ENCODE measurements around the gene CATSPER3.
"Not testable (repeated sequence)": the region's sequence is repeated elsewhere in the genome, so short reads cannot be mapped to it uniquely, and the experiment has no call there.

Gene CATSPER3

GRCh38 chr5:134968055-134968454 is 348 bp downstream of the CATSPER3 start:
- in situ Hi-C loops (cut with MboI; ENCODE audit: low pct_unique_long_range_greater_than_20kb, low sequenced_read_pairs): no loop called here
- DNase-seq: no peak

GRCh38 chr5:134969166-134969565 is 1.5 kb downstream of the CATSPER3 start:
- DNase-seq: no peak
- in situ Hi-C loops (cut with MboI; ENCODE audit: low pct_unique_long_range_greater_than_20kb, low sequenced_read_pairs): no loop called here

GRCh38 chr5:134975078-134975715 is 7.5 kb downstream of the CATSPER3 start:
- in situ Hi-C loops (cut with MboI; ENCODE audit: low pct_unique_long_range_greater_than_20kb, low sequenced_read_pairs): no loop called here
- no peak for DNase-seq

GRCh38 chr5:134975843-134976242 is 8.1 kb downstream of the CATSPER3 start:
- in situ Hi-C loops (cut with MboI; ENCODE audit: low pct_unique_long_range_greater_than_20kb, low sequenced_read_pairs): no loop called here
- no peak for DNase-seq

GRCh38 chr5:134976841-134977240 is 9.1 kb downstream of the CATSPER3 start:
- no peak for DNase-seq

GRCh38 chr5:134979416-134979815 is 11.7 kb downstream of the CATSPER3 start:
- in situ Hi-C loops (cut with MboI; ENCODE audit: low pct_unique_long_range_greater_than_20kb, low sequenced_read_pairs): no loop called here
- no peak for DNase-seq

More at GRCh38 chr5:134976841-134977240, 9.1 kb downstream of the CATSPER3 start:
- in situ Hi-C loops (cut with MboI; ENCODE audit: low pct_unique_long_range_greater_than_20kb, low sequenced_read_pairs): no loop called here

- in situ Hi-C loops (cut with MboI; ENCODE audit: low pct_unique_long_range_greater_than_20kb, low sequenced_read_pairs): no loop called here
- no peak for DNase-seq
These were observed 14.5 kb downstream of the CATSPER3 start for GRCh38 chr5:134982230-134982629.

- in situ Hi-C loops (cut with MboI; ENCODE audit: low pct_unique_long_range_greater_than_20kb, low sequenced_read_pairs): no loop called here
- no peak for DNase-seq
These were observed 21.6 kb downstream of the CATSPER3 start for GRCh38 chr5:134989266-134989830.

GRCh38 chr5:134990183-134990582 is 22.5 kb downstream of the CATSPER3 start:
- in situ Hi-C loops (cut with MboI; ENCODE audit: low pct_unique_long_range_greater_than_20kb, low sequenced_read_pairs); DNase-seq: not testable (repeated sequence)

GRCh38 chr5:134992148-134992547 is 24.4 kb downstream of the CATSPER3 start:
- in situ Hi-C loops (cut with MboI; ENCODE audit: low pct_unique_long_range_greater_than_20kb, low sequenced_read_pairs): no loop called here
- no peak for DNase-seq

- DNase-seq: no peak
- in situ Hi-C loops (cut with MboI; ENCODE audit: low pct_unique_long_range_greater_than_20kb, low sequenced_read_pairs): no loop called here
These were observed 25.5 kb downstream of the CATSPER3 start for GRCh38 chr5:134993161-134993560.

- in situ Hi-C loops (cut with MboI; ENCODE audit: low pct_unique_long_range_greater_than_20kb, low sequenced_read_pairs): no loop called here
- DNase-seq: peak; percentile 65
These were observed 27.0 kb downstream of the CATSPER3 start for GRCh38 chr5:134994560-134995156.

GRCh38 chr5:134995850-134996402 is 28.2 kb downstream of the CATSPER3 start:
- in situ Hi-C loops (cut with MboI; ENCODE audit: low pct_unique_long_range_greater_than_20kb, low sequenced_read_pairs): no loop called here
- DNase-seq: no peak

- in situ Hi-C loops (cut with MboI; ENCODE audit: low pct_unique_long_range_greater_than_20kb, low sequenced_read_pairs): no loop called here
- no peak for DNase-seq
These were observed 29.3 kb downstream of the CATSPER3 start for GRCh38 chr5:134997015-134997414.

GRCh38 chr5:134998068-134998467 is 30.4 kb downstream of the CATSPER3 start:
- in situ Hi-C loops (cut with MboI; ENCODE audit: low pct_unique_long_range_greater_than_20kb, low sequenced_read_pairs); DNase-seq: not testable (repeated sequence)

- in situ Hi-C loops (cut with MboI; ENCODE audit: low pct_unique_long_range_greater_than_20kb, low sequenced_read_pairs): no loop called here
- DNase-seq: no peak
These were observed 36.7 kb downstream of the CATSPER3 start for GRCh38 chr5:135004376-135004775.

- in situ Hi-C loops (cut with MboI; ENCODE audit: low pct_unique_long_range_greater_than_20kb, low sequenced_read_pairs): no loop called here
- DNase-seq: no peak
These were observed 37.4 kb downstream of the CATSPER3 start for GRCh38 chr5:135005076-135005475.

- DNase-seq: no peak
- in situ Hi-C loops (cut with MboI; ENCODE audit: low pct_unique_long_range_greater_than_20kb, low sequenced_read_pairs): no loop called here
These were observed 39.6 kb downstream of the CATSPER3 start for GRCh38 chr5:135007305-135007704.

- in situ Hi-C loops (cut with MboI; ENCODE audit: low pct_unique_long_range_greater_than_20kb, low sequenced_read_pairs): no loop called here
- no peak for DNase-seq
These were observed 40.1 kb downstream of the CATSPER3 start for GRCh38 chr5:135007749-135008363.

- in situ Hi-C loops (cut with MboI; ENCODE audit: low pct_unique_long_range_greater_than_20kb, low sequenced_read_pairs): no loop called here
- no peak for DNase-seq
These were observed 40.8 kb downstream of the CATSPER3 start for GRCh38 chr5:135008556-135008955.

All from KBM-7 (cell line).